ENCODE measurements around the gene REST.
"Not testable (repeated sequence)": the region's sequence is repeated elsewhere in the genome, so short reads cannot be mapped to it uniquely, and the experiment has no call there.

The REST gene

DNA sequence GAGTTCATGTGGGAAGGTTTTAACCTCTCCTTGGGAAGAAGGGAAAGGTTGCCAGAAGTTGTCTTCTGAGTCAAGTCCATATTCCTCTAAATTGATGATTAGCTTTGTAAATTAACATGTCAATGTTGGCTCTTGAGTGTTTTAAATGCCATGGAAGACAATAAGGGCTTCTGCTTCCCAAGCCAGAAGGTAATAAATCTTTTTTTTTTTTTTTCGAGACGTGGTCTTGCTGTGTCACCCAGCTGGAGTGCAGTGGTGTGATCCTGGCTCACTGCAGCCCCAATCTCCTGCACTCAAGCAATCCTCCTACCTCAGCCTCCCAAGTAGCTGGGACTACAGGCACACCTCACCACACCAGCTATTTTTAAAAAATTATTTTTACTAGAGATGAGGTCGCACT lies 5.0 kb upstream of the REST start:
- Mint-ChIP-seq H3K9me3 (no peaks in the 10 kb centered on the region), H3K4me3 (no peak overlapping the region), H3K36me3 (no peaks in the 10 kb centered on the region), H3K27ac (no peak overlapping the region), H3K27me3 (no peaks in the 10 kb centered on the region), H3K4me1 (peaks cover 15% of the 10 kb centered on the region)

DNA sequence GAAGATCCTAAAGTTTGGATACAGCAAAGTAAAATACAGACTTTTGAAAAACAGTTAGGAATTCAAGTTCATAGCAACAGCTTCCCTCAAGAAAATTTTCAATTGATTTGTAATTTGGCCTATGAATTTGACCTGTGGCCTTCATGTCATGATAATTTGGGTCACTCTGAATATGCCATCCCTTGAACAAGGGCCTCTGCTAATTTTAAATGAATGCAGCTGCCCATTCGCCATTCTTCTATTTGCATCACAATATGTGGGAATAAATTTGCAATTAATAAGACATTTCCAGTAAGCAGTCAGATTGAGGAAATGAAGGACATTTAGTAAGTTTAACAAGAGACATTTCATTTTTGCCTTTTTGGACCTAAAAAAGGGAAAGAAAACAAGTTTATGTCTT lies 1.9 kb upstream of the REST start:
- H3K9me3 Mint-ChIP-seq = no peaks in the 10 kb centered on the region
- H3K4me3 Mint-ChIP-seq = no peak overlapping the region
- H3K27me3 Mint-ChIP-seq = no peaks in the 10 kb centered on the region
- no peak overlapping the region for H3K27ac Mint-ChIP-seq
- H3K4me1 Mint-ChIP-seq = peaks cover 32% of the 10 kb centered on the region
- no peaks in the 10 kb centered on the region for H3K36me3 Mint-ChIP-seq

DNA sequence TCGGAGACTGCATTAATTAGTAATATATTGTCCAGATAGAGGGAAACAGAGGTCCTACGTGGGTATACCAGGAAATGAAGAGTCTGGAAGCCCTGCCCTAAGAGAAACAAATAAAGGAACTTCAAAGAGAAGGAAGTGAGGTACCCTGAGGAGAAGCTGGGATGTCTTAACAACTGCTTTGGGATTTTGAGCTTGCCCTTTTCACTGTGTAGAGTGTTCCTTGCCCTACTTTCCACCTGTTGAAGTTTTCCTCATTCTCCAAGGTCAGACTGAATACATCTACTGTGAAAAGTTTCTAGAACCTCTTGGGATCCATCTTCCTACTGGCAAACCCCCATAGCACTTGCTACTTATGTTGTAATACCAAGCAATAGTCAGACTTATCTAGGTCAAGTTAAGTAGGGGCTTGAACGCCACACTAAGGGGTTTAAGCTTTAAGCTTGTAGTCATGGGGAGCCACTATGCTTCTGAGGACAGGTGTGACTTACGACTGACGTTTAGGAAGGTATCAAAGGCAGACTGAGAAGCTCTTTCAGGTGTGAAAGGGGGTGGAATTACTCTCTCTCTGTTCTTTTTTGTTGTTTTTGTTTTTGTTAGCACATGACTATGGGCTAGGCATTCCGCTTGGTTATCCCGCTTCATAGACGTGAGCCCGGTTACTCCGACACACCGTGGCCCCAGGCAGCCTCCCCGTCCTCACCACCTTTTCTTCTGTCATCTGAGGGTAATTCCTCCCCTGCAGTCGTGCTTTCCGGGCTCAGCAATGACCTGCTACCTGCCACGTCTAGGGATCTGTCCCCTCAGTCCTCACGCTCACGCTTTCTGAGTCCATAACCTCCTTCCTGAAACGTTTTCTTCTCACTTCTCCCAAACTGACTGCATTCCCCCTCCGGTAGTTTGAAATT lies 959 bp upstream of the REST start:
- peak overlapping the region; percentile 90 for H3K4me3 Mint-ChIP-seq
- H3K9me3 Mint-ChIP-seq = no peaks in the 10 kb centered on the region
- peaks cover 4% of the 10 kb centered on the region for H3K36me3 Mint-ChIP-seq
- no peaks in the 10 kb centered on the region for H3K27me3 Mint-ChIP-seq
- peaks cover 41% of the 10 kb centered on the region for H3K4me1 Mint-ChIP-seq
- peak overlapping the region; percentile 67 for H3K27ac Mint-ChIP-seq

DNA sequence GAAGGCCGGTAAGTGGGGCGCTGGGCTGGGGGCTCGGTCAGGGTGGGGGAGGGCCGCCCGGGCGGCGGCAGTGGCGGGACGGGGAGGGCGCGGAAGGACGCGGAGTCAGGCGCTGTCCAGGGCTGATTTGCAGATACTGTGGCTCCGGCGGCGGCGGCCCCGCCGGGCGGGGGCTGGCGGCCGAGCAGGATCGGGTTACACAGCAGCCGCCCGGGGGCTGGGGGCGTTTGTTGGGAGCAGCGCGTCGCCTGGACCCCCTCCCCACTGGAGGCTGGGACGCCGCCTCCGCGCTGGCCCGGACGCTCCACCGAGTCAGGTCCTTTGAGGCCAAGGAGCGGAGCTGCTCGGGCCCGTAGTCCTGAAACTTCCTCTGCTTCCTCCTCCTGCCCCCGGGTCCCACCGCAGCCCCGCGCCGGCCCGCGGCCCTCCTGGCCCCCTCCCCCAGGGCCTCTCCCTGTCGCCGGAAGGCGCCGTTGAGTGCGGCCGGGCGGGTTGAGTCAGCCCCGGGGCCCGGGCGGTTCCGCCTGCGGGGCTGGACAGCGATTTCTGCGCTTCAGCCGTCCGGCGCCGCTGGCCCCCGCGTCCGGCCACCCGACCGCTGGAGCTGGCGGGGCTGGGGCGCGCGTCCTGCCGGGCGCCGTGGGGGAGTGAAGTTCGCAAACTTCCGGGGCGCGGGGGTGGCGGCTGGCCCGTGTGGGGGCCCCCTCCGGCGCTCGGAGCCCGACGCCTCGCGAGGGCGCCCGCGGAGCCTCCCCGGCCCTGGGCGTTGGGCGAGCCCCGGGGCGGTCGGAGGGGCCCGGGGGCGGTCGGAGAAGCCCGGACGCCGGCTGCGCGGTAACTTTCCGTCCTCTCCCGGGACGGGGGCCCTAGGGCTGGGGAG lies 746 bp downstream of the REST start:
- Mint-ChIP-seq H3K4me1 (peaks cover 48% of the 10 kb centered on the region), H3K27me3 (no peaks in the 10 kb centered on the region), H3K36me3 (peaks cover 6% of the 10 kb centered on the region), H3K4me3 (peak overlapping the region; percentile 95), H3K9me3 (no peaks in the 10 kb centered on the region), H3K27ac (peak overlapping the region; percentile 96)

DNA sequence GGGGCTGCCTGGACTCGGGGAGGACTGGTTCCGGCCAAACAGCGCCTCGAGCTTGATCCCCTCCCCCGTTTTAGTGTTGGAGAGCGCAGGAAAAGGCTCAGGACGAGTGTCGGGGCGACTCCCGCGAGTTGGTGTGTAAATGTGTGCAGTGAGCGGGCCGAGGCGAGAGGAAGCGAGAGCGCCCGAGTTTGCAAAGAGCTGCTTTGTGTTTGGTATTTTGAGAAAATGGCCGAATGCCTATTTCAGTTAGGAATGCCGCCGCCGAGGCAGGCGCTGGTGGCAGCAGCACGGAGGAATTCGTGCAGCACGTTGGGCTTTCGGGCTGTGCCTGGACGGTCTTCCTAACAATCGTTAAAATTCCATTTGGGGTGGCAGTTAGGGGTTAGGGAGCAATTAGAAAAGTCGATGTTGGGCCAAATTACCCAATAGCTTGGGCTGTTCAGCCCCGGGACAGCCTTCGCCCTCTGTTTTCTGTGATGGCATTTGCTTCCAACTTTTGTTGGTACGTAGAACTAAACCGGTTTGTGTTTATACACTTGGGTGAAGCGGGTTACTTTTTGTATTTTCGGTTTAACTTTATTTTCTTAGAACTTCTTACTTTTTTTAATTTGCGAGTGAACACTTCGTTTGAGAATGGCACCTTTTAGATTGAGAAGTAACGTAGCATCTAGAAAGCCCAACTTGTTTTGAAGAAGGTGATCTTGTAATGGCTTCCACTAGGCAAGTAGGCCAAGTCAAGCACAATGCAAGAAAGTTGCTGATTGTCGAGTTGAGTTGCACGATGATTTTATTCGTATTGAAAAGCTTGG lies 1.6 kb downstream of the REST start:
- Mint-ChIP-seq H3K36me3 (peaks cover 6% of the 10 kb centered on the region), H3K9me3 (no peaks in the 10 kb centered on the region), H3K4me3 (peak overlapping the region; percentile 95), H3K27me3 (no peaks in the 10 kb centered on the region), H3K4me1 (peaks cover 52% of the 10 kb centered on the region), H3K27ac (peak overlapping the region; percentile 96)

DNA sequence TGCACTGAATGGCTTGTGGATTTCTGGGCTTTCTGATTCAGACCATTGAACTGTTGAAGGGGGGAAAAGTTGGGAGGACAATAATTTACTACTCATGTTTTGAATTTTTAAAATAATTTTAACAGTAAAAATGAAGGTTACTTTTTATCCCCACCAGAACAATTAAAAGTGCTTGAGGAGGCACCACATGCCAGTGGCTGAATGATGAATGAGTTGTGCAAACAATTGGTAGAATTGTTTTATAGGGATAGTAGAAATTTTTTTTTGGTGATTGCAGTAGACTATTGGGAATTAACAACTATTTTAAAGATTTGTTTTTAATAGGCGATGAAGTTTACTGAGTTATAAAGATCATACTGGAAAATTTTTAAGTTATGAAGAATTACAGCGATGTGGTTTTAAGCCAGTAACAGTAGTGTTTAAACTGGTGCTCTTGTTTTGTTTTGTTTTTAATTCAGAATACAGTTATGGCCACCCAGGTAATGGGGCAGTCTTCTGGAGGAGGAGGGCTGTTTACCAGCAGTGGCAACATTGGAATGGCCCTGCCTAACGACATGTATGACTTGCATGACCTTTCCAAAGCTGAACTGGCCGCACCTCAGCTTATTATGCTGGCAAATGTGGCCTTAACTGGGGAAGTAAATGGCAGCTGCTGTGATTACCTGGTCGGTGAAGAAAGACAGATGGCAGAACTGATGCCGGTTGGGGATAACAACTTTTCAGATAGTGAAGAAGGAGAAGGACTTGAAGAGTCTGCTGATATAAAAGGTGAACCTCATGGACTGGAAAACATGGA lies 2.7 kb downstream of the REST start:
- Mint-ChIP-seq H3K9me3 (no peaks in the 10 kb centered on the region), H3K4me3 (peak overlapping the region; percentile 95), H3K27me3 (no peaks in the 10 kb centered on the region), H3K36me3 (peaks cover 6% of the 10 kb centered on the region), H3K4me1 (peaks cover 57% of the 10 kb centered on the region), H3K27ac (peak overlapping the region; percentile 96)

DNA sequence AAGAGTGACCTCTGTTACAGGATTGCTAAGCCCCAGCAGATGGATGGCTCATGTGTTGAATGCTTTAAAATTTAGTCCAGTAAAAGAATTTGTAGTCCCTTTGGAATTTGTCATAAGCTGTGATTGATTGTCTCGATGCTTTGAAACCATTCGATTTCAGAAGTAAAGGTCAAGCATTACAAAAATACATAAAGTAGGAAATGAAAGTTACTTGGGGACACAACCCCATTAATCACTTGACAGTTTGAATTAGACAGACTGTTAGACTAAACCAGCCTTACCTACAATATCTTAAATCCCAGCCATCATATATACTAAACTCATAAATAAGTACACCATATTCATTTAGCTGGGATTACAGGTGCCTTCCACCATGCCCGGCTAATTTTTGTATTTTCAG lies 6.6 kb downstream of the REST start:
- H3K36me3 Mint-ChIP-seq = peaks cover 9% of the 10 kb centered on the region
- peaks cover 65% of the 10 kb centered on the region for H3K4me1 Mint-ChIP-seq
- no peaks in the 10 kb centered on the region for H3K9me3 Mint-ChIP-seq

DNA sequence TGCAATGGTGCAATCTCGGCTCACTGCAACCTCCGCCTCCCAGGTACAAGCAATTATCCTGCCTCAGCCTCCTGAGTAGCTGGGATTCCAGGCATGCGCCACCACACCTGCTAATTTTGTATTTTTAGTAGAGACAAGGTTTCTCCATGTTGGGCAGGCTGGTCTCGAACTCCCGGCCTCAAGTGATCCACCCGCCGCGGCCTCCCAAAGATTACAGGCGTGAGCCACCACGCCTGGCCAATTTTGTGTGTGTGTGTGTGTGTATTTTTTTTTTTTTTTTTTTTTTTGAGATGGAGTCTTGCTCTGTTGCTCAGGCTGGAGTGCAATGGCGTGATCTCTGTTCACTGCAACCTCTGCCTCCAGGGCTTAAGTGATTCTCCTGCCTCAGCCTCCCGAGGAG lies 7.3 kb downstream of the REST start:
- H3K9me3 Mint-ChIP-seq, H3K36me3 Mint-ChIP-seq, H3K27me3 Mint-ChIP-seq, H3K27ac Mint-ChIP-seq, H3K4me3 Mint-ChIP-seq: not testable (repeated sequence)
- H3K4me1 Mint-ChIP-seq = peaks cover 62% of the 10 kb centered on the region

More for the DNA sequence above, 6.6 kb downstream of the REST start:
- no peak overlapping the region for H3K4me3 Mint-ChIP-seq
- no peaks in the 10 kb centered on the region for H3K27me3 Mint-ChIP-seq
- no peak overlapping the region for H3K27ac Mint-ChIP-seq

DNA sequence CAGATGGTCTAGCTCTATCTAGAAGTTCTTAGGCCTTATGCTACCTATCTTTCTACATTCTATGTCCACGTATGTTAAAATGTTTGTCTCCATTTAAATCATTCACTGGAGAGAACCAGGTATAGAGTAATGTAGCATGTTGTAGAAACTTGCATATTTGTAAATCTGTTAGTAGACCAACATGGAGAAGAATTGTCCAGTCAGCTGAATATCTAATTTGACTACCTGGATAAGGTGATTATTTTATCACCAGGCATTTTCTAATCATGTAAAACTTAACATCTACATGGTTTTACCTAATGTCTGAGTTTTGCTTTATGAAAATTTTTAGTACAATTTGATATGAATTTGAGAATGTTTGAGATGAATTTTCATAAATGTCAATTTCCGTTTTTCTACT lies 19.5 kb downstream of the REST start:
- H3K27ac Mint-ChIP-seq = no peak overlapping the region
- no peaks in the 10 kb centered on the region for H3K9me3 Mint-ChIP-seq
- peaks cover 23% of the 10 kb centered on the region for H3K36me3 Mint-ChIP-seq
- no peaks in the 10 kb centered on the region for H3K27me3 Mint-ChIP-seq
- H3K4me3 Mint-ChIP-seq = no peak overlapping the region
- peaks cover 30% of the 10 kb centered on the region for H3K4me1 Mint-ChIP-seq

DNA sequence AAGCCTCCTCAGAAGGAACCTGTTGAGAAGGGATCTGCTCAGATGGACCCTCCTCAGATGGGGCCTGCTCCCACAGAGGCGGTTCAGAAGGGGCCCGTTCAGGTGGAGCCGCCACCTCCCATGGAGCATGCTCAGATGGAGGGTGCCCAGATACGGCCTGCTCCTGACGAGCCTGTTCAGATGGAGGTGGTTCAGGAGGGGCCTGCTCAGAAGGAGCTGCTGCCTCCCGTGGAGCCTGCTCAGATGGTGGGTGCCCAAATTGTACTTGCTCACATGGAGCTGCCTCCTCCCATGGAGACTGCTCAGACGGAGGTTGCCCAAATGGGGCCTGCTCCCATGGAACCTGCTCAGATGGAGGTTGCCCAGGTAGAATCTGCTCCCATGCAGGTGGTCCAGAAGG lies 22.9 kb downstream of the REST start:
- peaks cover 22% of the 10 kb centered on the region for H3K36me3 Mint-ChIP-seq
- H3K4me3 Mint-ChIP-seq = no peak overlapping the region
- no peaks in the 10 kb centered on the region for H3K27me3 Mint-ChIP-seq
- peaks cover 45% of the 10 kb centered on the region for H3K4me1 Mint-ChIP-seq
- H3K9me3 Mint-ChIP-seq = no peaks in the 10 kb centered on the region
- H3K27ac Mint-ChIP-seq = no peak overlapping the region

DNA sequence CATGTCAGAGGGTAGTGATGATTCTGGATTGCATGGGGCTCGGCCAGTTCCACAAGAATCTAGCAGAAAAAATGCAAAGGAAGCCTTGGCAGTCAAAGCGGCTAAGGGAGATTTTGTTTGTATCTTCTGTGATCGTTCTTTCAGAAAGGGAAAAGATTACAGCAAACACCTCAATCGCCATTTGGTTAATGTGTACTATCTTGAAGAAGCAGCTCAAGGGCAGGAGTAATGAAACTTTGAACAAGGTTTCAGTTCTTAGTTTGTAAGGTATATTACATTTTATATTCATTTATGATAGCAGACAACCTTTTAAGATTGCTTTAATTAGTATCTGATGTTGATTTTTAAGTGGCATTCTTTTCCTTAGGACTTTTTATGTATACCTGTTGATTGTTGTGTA lies 24.2 kb downstream of the REST start:
- Mint-ChIP-seq H3K4me3 (no peak overlapping the region), H3K4me1 (peaks cover 45% of the 10 kb centered on the region), H3K27ac (peak overlapping the region; percentile 17), H3K9me3 (no peaks in the 10 kb centered on the region), H3K36me3 (peaks cover 20% of the 10 kb centered on the region), H3K27me3 (no peaks in the 10 kb centered on the region)

DNA sequence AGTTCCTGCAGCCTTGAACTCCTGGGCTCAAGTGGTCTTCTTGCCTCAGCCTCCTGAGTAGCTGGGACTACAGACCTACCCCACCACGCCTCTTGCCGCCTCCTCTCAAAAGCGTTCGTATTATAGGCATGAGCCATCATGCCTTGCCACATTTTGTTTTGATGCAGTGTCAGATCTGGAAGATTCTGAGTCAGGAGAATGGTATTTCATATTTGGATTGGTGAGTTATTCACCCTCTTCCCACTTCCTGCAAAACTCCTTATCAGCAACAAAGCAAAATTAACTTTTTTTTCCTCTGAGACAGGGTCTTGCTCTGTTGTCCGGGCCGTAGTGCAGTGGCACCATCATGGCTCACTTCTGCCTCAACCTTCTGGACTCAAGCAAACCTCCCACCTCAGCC lies 29.6 kb downstream of the REST start:
- H3K9me3 Mint-ChIP-seq = no peaks in the 10 kb centered on the region
- H3K27me3 Mint-ChIP-seq = no peaks in the 10 kb centered on the region

DNA sequence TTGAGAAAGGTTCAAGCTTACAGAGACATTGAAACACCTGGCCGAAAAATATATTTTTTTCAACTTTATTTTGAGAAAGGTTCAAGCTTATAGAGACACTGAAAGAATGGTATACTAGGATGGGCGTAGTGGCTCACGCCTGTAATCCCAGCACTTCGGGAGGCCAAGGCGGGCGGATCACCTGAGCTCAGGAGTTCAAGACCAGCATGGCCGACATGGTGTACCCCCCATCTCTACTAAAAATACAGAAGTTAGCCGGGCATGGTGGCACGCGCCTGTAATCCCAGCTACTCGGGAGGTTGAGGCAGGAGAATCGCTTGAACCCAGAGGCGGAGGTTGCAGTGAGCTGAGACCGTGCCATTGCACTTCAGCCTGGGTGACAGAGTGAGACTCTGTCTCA lies 32.1 kb downstream of the REST start:
- not testable (repeated sequence) for H3K9me3 Mint-ChIP-seq, H3K4me1 Mint-ChIP-seq, H3K27me3 Mint-ChIP-seq, H3K4me3 Mint-ChIP-seq, H3K27ac Mint-ChIP-seq, H3K36me3 Mint-ChIP-seq

More for the DNA sequence above, 29.6 kb downstream of the REST start:
- peaks cover 11% of the 10 kb centered on the region for H3K36me3 Mint-ChIP-seq
- no peak overlapping the region for H3K27ac Mint-ChIP-seq
- no peak overlapping the region for H3K4me3 Mint-ChIP-seq
- H3K4me1 Mint-ChIP-seq = peaks cover 25% of the 10 kb centered on the region

DNA sequence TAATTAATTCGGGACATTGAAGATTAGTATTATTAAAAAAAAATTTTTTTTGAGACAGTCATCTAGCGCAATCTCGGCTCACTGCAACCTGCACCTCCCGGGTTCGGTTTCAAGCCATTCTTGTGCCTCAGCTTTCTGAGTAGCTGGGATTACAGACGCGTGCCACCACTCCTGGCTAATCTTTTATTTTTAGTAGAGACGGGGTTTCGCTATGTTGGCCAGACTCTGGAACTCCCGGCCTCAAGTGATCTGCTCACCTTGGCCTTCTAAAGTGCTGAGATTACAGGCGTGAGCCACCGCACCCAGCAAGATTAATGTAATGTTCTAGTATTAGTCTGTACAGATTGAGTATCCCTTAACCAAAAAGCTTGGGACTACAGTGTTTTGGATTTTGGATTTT lies 32.7 kb downstream of the REST start:
- no peaks in the 10 kb centered on the region for H3K27me3 Mint-ChIP-seq
- no peak overlapping the region for H3K4me3 Mint-ChIP-seq
- no peaks in the 10 kb centered on the region for H3K9me3 Mint-ChIP-seq
- H3K4me1 Mint-ChIP-seq = peaks cover 7% of the 10 kb centered on the region
- H3K27ac Mint-ChIP-seq = no peak overlapping the region
- H3K36me3 Mint-ChIP-seq = peaks cover 9% of the 10 kb centered on the region

DNA sequence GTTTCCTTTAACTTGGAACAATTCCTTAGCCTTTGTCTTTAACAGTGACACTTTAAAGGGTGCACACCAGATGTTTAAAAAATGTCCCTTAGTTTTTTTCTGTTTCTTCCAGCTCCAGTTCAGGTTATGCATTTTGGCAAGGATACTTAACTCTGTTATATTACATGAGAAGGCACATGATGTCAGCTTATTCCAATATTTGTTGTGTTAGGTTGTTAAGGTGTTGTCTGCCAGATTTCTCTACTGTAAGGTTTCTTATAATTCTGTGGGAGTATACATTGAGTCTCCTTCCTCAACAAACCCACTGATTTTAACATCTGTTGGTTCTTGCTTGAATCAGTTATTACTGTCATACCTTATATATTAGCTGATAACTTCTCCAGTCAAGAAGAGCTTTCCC lies 33.3 kb downstream of the REST start:
- Mint-ChIP-seq H3K36me3 (peaks cover 9% of the 10 kb centered on the region), H3K9me3 (no peaks in the 10 kb centered on the region), H3K4me3 (no peak overlapping the region), H3K4me1 (peaks cover 7% of the 10 kb centered on the region), H3K27ac (no peak overlapping the region), H3K27me3 (no peaks in the 10 kb centered on the region)
